Endodermal cell (in vitro differentiated cells): ENCODE data around the gene MVD. TPM values are rescaled to one million over a fixed set of nuclear protein-coding genes. Genes with fewer than 3 reads are reported as not detected.

ENCODE experiments used
- DNase-seq: peaks from one replicate; pipeline ENCODE4 v3.0.0-alpha.2; 2017
- H3K27ac ChIP-seq: 2 replicates; pipeline ENCODE4 v1.5.1; 2013; ENCODE audit warnings: mild to moderate bottlenecking, low read depth, low read length, moderate library complexity
- H3K27me3 ChIP-seq: 2 replicates; pipeline ENCODE4 v1.6.1; 2013; ENCODE audit warnings: mild to moderate bottlenecking, low read length, moderate library complexity; ENCODE audit not compliant: insufficient read depth, control insufficient read depth, poor library complexity, severe bottlenecking
- H3K36me3 ChIP-seq: 2 replicates; pipeline ENCODE4 v1.7.0; 2013; ENCODE audit warnings: mild to moderate bottlenecking, low read length, moderate library complexity; ENCODE audit not compliant: control insufficient read depth, insufficient read depth
- H3K4me1 ChIP-seq: one replicate; pipeline ENCODE4 v1.7.0; 2013; ENCODE audit warnings: low read length; ENCODE audit not compliant: control insufficient read depth, insufficient read depth
- H3K4me3 ChIP-seq: 2 replicates; pipeline ENCODE4 v1.5.1; 2013; ENCODE audit warnings: mild to moderate bottlenecking, low read length, moderate library complexity
- H3K9ac ChIP-seq: 2 replicates; pipeline ENCODE4 v1.6.1; 2013; ENCODE audit warnings: mild to moderate bottlenecking, low read length, moderate library complexity; ENCODE audit not compliant: poor library complexity, severe bottlenecking; ENCODE audit errors: extremely low read depth
- H3K9me3 ChIP-seq: 2 replicates; pipeline ENCODE4 v1.6.1; 2013; ENCODE audit warnings: mild to moderate bottlenecking, low read length, moderate library complexity; ENCODE audit not compliant: control insufficient read depth
- H3K27ac Mint-ChIP-seq: 2 replicates; pipeline ENCODE4 v1.8.0; 2020; ENCODE audit warnings: mixed read lengths
- H3K27me3 Mint-ChIP-seq: 2 replicates; pipeline ENCODE4 v1.8.0; 2021; ENCODE audit warnings: mild to moderate bottlenecking, mixed read lengths; ENCODE audit not compliant: insufficient read depth
- H3K36me3 Mint-ChIP-seq: 2 replicates; pipeline ENCODE4 v1.8.0; 2020; ENCODE audit warnings: low read depth, mixed read lengths
- H3K4me1 Mint-ChIP-seq: 2 replicates; pipeline ENCODE4 v1.8.0; 2020; ENCODE audit warnings: mixed read lengths
- H3K4me3 Mint-ChIP-seq: 2 replicates; pipeline ENCODE4 v1.8.0; 2020; ENCODE audit warnings: mild to moderate bottlenecking, moderate library complexity, mixed read lengths
- H3K9me3 Mint-ChIP-seq: 2 replicates; pipeline ENCODE4 v1.8.0; 2020; ENCODE audit warnings: mild to moderate bottlenecking, mixed read lengths
- WGBS, 2 experiments: methylation state at CpG; one replicate each; pipeline versions ENCODE4 v1.1.5 to v1.1.7; 2013; ENCODE audit warnings: missing lambda C conversion rate in 2 of 2, mixed read lengths in 1 of 2; ENCODE audit not compliant: insufficient coverage in 1 of 2, insufficient read length in 1 of 2; 5-methylcytosine and 5-hydroxymethylcytosine counted together
- total RNA-seq, 2 donors: library from RNA; stranded (reverse); fragmentation: NEBNext Ultra II Directional in 1 of 2; extraction: Animal tissue kit (Norgen Biotek cat#: 25700) in 1 of 2; gene quantifications; 2 replicates in 1 of 2; 3 replicates in 1 of 2; pipeline ENCODE4 v1.2.1, GENCODE V29; 2021
- TF ChIP-seq, protein P1 (sequence below): fragments of 200-600 bp; sonication (generic); conservative IDR thresholded peaks from 2 replicates; pipeline ENCODE4 v1.5.0; 2021; ENCODE audit warnings: antibody characterized with exemption, mild to moderate bottlenecking

Gene MVD
- total RNA-seq, 2 donors from 2014 or later: 79.8 to 81.4 TPM

- no peaks in the 10 kb centered on the region for H3K27me3 ChIP-seq
- peaks cover 13% of the 10 kb centered on the region for H3K36me3 Mint-ChIP-seq
- no peaks in the 10 kb centered on the region for H3K9me3 ChIP-seq
- peak; percentile 94 for DNase-seq
- no peak within 1 kb of the TSS for H3K27ac ChIP-seq
- peak within 1 kb of the TSS; percentile 60 for H3K9ac ChIP-seq
- H3K4me1 Mint-ChIP-seq: peaks cover 5% of the 10 kb centered on the region
- peak within 1 kb of the TSS; percentile 48 for H3K27ac Mint-ChIP-seq
- no peaks in the 10 kb centered on the region for H3K36me3 ChIP-seq
- peak within 1 kb of the TSS; percentile 78 for H3K4me3 Mint-ChIP-seq
- no peaks in the 10 kb centered on the region for H3K27me3 Mint-ChIP-seq
- no peaks in the 10 kb centered on the region for H3K9me3 Mint-ChIP-seq
- H3K4me1 ChIP-seq: peaks cover 5% of the 10 kb centered on the region
- TF ChIP-seq, protein P1, sequence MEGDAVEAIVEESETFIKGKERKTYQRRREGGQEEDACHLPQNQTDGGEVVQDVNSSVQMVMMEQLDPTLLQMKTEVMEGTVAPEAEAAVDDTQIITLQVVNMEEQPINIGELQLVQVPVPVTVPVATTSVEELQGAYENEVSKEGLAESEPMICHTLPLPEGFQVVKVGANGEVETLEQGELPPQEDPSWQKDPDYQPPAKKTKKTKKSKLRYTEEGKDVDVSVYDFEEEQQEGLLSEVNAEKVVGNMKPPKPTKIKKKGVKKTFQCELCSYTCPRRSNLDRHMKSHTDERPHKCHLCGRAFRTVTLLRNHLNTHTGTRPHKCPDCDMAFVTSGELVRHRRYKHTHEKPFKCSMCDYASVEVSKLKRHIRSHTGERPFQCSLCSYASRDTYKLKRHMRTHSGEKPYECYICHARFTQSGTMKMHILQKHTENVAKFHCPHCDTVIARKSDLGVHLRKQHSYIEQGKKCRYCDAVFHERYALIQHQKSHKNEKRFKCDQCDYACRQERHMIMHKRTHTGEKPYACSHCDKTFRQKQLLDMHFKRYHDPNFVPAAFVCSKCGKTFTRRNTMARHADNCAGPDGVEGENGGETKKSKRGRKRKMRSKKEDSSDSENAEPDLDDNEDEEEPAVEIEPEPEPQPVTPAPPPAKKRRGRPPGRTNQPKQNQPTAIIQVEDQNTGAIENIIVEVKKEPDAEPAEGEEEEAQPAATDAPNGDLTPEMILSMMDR: no peak
- peak within 1 kb of the TSS; percentile 90 for H3K4me3 ChIP-seq
- WGBS, 2 experiments: 0 to 10% methylated on average over 15 to 41 of the region's 41 CpGs
Measured at GRCh38 chr16:88650749-88651275, 12.1 kb downstream of the MVD start, which contains the start of gene CYBA. Gene CYBA (minus strand): TSS chr16:88651053. CDS start chr16:88651013, 40 bp downstream.

DNA sequence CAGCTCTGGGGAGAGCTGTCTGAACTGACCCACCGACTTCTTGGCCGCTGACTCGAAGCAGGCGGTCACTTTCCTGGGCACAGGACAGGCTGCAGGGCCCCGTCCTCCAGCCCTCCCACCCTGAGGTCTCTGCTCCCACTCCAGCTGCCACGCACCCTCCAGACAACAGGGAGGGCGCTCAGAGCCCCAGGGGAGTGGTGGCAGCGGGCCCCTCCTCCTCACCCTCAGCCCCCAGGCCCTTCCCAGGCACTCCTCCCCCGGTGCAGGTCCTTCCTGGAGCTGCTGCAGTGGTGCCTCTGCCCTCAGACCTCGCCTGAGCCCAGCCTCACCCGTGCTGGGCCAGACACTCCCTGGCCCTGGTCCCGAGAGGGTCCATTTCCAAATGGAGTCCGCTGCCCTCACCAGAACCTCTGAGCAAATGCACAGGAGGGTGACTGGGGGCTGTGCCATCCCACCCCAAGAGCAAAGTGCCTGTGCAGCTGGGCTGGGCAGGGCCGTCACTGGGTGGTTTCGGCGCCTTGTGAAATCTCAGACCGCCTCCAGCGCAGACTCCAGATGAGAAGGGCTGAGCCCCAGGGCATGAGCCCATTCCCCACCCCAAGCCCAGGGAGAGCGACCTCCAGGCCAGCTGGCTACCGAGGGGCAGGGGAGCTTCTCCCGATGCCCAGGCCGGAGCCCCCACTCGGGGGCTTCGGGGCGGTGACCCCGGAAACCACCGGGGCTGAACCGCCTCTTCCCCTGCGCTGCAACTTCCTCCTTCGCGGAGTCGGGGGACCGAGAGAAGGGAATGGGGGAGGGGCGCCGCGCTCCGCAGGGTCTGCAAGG is 12.8 kb downstream of the MVD start:
- Mint-ChIP-seq H3K27ac (no peak overlapping the region), H3K36me3 (peaks cover 15% of the 10 kb centered on the region), H3K9me3 (no peaks in the 10 kb centered on the region), H3K4me3 (peak overlapping the region; percentile 78), H3K27me3 (no peaks in the 10 kb centered on the region), H3K4me1 (peaks cover 5% of the 10 kb centered on the region)
- Histone ChIP-seq H3K27me3 (no peaks in the 10 kb centered on the region), H3K4me1 (peaks cover 5% of the 10 kb centered on the region), H3K9ac (peak overlapping the region; percentile 60), H3K27ac (no peak overlapping the region), H3K36me3 (no peaks in the 10 kb centered on the region), H3K4me3 (peak overlapping the region; percentile 90), H3K9me3 (no peaks in the 10 kb centered on the region)
- TF ChIP-seq, protein P1: no peak
- peak; percentile 77 for DNase-seq
- WGBS, 2 experiments: 16 to 33% methylated on average over 12 to 37 of the region's 37 CpGs

DNA sequence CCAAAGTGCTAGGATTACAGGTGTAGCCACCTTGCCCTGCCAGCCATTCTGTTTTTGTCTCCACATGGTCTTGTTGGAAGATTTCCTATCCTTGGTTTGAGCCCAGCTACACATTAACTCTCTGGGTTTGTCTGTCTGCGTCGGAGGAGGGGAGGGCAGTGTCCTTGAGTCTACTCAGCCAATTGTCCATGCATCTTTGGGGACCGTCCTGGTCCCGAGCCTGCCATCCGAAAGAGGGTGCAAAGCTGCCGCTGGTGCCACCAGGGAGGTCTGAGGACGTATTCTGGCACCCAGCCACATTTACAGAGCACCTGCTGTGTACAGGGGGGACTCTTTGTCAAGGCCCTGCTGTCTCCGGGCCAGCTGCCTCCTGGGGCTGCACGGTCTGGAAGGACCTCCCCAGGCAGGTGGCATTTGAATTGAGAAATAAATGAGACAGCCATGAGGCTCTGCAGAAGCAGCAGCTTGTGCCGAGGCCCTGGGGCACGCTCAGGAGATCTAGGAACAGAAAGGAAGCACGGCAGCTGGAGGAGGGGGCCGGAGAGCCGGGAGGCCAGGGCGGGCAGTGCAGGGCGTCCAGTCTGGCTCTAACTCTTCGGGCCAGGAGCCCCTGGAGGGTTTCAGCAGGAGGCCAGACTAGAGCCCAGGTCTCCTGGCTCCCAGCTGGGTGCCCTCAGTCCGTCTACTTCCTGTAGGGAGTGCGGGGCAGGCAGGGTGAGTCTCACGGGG is 13.5 kb downstream of the MVD start:
- Mint-ChIP-seq H3K27ac (no peak overlapping the region), H3K4me3 (peak overlapping the region; percentile 78), H3K36me3 (peaks cover 16% of the 10 kb centered on the region), H3K9me3 (no peaks in the 10 kb centered on the region), H3K27me3 (no peaks in the 10 kb centered on the region), H3K4me1 (peaks cover 5% of the 10 kb centered on the region)
- H3K27ac ChIP-seq: no peak overlapping the region
- H3K4me3 ChIP-seq: peak overlapping the region; percentile 90
- H3K9ac ChIP-seq: no peak overlapping the region
- no peak for DNase-seq
- H3K9me3 ChIP-seq: no peaks in the 10 kb centered on the region
- H3K36me3 ChIP-seq: no peaks in the 10 kb centered on the region
- TF ChIP-seq, protein P1: no peak
- 87 to 94% methylated on average over 5 to 20 of the region's 20 CpGs for WGBS, 2 experiments
- peaks cover 5% of the 10 kb centered on the region for H3K4me1 ChIP-seq
- no peaks in the 10 kb centered on the region for H3K27me3 ChIP-seq
